Measurements from ENCODE around the gene ROR2.

DNA sequence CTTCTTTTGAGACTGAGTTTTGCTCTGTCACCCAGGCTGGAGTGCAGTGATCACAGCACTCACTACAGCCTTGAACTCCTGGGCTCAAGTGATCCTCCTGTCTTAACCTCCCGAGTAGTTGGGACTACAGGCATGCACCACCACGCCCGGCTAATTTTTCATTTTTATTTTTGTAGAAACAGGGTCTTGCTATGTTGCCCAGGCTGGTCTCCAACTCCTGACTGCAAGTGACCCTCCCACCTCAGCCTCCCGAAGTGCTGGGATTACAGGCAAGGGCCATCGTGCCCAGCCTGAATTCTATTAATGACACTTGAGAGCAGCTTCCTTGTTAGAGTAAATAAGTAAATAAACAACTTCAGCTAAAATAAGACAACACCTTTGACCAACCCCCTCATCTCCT, 12.3 kb downstream of the ROR2 start:
- TF ChIP-seq, protein P1, sequence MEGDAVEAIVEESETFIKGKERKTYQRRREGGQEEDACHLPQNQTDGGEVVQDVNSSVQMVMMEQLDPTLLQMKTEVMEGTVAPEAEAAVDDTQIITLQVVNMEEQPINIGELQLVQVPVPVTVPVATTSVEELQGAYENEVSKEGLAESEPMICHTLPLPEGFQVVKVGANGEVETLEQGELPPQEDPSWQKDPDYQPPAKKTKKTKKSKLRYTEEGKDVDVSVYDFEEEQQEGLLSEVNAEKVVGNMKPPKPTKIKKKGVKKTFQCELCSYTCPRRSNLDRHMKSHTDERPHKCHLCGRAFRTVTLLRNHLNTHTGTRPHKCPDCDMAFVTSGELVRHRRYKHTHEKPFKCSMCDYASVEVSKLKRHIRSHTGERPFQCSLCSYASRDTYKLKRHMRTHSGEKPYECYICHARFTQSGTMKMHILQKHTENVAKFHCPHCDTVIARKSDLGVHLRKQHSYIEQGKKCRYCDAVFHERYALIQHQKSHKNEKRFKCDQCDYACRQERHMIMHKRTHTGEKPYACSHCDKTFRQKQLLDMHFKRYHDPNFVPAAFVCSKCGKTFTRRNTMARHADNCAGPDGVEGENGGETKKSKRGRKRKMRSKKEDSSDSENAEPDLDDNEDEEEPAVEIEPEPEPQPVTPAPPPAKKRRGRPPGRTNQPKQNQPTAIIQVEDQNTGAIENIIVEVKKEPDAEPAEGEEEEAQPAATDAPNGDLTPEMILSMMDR (IDR thresholded peaks at IDR 0.05; ENCODE audit: low read depth, low read length, missing input control), result no peak
- TF ChIP-seq YY1 (IDR thresholded peaks at IDR 0.05) (no peak), TAF1 (conservative IDR thresholded peaks at IDR 0.05) (no peak), RAD21 (IDR thresholded peaks at IDR 0.05) (no peak), SP1 (IDR thresholded peaks at IDR 0.05) (no peak), EGR1 (IDR thresholded peaks at IDR 0.05; ENCODE audit: low read depth in 2 of 2) (no peak), JUND (IDR thresholded peaks at IDR 0.05) (no peak), HNF4A (conservative IDR thresholded peaks at IDR 0.05) (no peak), FOXA2 (IDR thresholded peaks at IDR 0.05) (no peak)
- TF ChIP-seq, protein P2, sequence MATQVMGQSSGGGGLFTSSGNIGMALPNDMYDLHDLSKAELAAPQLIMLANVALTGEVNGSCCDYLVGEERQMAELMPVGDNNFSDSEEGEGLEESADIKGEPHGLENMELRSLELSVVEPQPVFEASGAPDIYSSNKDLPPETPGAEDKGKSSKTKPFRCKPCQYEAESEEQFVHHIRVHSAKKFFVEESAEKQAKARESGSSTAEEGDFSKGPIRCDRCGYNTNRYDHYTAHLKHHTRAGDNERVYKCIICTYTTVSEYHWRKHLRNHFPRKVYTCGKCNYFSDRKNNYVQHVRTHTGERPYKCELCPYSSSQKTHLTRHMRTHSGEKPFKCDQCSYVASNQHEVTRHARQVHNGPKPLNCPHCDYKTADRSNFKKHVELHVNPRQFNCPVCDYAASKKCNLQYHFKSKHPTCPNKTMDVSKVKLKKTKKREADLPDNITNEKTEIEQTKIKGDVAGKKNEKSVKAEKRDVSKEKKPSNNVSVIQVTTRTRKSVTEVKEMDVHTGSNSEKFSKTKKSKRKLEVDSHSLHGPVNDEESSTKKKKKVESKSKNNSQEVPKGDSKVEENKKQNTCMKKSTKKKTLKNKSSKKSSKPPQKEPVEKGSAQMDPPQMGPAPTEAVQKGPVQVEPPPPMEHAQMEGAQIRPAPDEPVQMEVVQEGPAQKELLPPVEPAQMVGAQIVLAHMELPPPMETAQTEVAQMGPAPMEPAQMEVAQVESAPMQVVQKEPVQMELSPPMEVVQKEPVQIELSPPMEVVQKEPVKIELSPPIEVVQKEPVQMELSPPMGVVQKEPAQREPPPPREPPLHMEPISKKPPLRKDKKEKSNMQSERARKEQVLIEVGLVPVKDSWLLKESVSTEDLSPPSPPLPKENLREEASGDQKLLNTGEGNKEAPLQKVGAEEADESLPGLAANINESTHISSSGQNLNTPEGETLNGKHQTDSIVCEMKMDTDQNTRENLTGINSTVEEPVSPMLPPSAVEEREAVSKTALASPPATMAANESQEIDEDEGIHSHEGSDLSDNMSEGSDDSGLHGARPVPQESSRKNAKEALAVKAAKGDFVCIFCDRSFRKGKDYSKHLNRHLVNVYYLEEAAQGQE (IDR thresholded peaks at IDR 0.05), result no peak
- TF ChIP-seq, protein P3, sequence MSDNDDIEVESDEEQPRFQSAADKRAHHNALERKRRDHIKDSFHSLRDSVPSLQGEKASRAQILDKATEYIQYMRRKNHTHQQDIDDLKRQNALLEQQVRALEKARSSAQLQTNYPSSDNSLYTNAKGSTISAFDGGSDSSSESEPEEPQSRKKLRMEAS (IDR thresholded peaks at IDR 0.05), result no peak

Measured in liver (tissue), 3 donors.